ENCODE results near the gene NANOS3.

- no peak for TF ChIP-seq FOXK2 (IDR thresholded peaks at IDR 0.05)
- TF ChIP-seq SP1 (IDR thresholded peaks at IDR 0.05), result no peak
- TF ChIP-seq SUZ12 (IDR thresholded peaks at IDR 0.05), result no peak
Observed at GRCh38 chr19:13848340-13848677, 28.6 kb upstream of the NANOS3 start.

Data from HEK293T (cell line).